Measurements from ENCODE around the gene SUPT3H.

SUPT3H gene

DNA sequence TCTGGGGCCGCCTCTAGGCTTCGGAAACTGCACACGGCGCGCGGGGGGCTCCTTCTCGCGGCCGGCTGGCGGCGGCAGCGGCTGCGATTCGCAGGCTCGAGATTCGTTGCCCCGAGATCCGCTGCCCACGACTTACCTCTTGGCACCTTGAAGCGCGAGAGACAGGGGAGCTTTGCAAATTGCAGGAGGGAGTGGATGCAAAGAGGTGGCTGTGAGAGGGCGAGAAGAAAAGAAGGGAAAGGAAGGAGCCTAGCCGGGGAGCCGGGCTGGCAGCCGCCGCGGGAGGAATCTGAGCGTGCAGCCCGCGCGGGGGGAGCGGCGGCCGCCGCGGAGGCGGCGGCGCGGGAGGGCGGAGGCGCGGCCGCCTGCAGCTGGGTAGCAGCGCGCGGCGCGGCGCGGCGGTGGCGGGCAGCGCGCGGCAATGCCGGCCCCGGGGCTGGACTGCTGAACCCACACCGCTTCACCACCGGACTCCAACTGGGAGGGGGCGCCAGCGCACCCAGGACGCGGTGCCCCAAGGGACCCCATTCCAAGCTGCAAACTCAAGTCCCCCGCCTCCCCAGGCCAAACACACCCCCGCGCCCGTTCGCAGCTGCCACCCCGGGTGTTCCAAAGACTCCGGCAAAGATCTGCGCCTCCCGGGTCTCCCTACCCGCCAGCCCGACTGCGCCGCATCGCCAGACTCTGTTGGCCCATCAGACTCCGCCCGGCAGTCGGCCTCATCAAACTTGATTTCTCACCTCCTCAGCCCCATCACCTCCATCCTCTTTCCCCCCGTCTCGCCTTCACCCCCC, 44.2 kb upstream of the SUPT3H start:
- WGBS (ENCODE audit: insufficient coverage) = under 1% methylated on average over 75 of the region's 83 CpGs
- DNase-seq = peak; percentile 64 to 82 (median 72)
- ChIA-PET POLR2A (interaction anchor here (1.1 to 1.7 kb wide), 4 partner anchors 24 to 75 kb away, joined by 3 to 5 read pairs (median 4); partner anchors contain the start of gene SUPT3H), CTCF (interaction anchor here (0.5 to 2.1 kb wide), 6 partner anchors 17 to 912 kb away, joined by 3 to 9 read pairs (median 3); no protein-coding TSS in a partner anchor)
- no peaks in the 10 kb centered on the region for H3K27me3 ChIP-seq (replicated peaks in 2 of 5; ENCODE audit: control insufficient read depth in 4 of 5, insufficient read depth in 5 of 5, low read length in 4 of 5)
- peaks cover 19 to 64% (median 48%) of the 10 kb centered on the region in 4 experiments for H3K4me1 ChIP-seq (ENCODE audit: control extremely low read depth in 1 of 4, control insufficient read depth in 4 of 4, insufficient read depth in 4 of 4, low read length in 3 of 4)
- H3K4me3 ChIP-seq (ENCODE audit: control insufficient read depth in 1 of 7, extremely low read depth in 1 of 7, insufficient read depth in 4 of 7, low read depth in 2 of 7, low read length in 6 of 7) = peak overlapping the region; percentile 75 to 99 (median 92)
- no peaks in the 10 kb centered on the region for H3K9me3 ChIP-seq (ENCODE audit: control extremely low read depth in 1 of 5, control insufficient read depth in 4 of 5, insufficient read depth in 2 of 5, low read depth in 1 of 5, low read length in 4 of 5)
- H3K27ac ChIP-seq (ENCODE audit: insufficient read depth in 1 of 2, low read depth in 1 of 2, low read length in 2 of 2, poor library complexity in 1 of 2, severe bottlenecking in 2 of 2) = peak overlapping the region; percentile 50 to 64
- H3K36me3 ChIP-seq (ENCODE audit: control insufficient read depth in 4 of 4, insufficient read depth in 4 of 4, low read length in 3 of 4) = no peaks in the 10 kb centered on the region

DNA sequence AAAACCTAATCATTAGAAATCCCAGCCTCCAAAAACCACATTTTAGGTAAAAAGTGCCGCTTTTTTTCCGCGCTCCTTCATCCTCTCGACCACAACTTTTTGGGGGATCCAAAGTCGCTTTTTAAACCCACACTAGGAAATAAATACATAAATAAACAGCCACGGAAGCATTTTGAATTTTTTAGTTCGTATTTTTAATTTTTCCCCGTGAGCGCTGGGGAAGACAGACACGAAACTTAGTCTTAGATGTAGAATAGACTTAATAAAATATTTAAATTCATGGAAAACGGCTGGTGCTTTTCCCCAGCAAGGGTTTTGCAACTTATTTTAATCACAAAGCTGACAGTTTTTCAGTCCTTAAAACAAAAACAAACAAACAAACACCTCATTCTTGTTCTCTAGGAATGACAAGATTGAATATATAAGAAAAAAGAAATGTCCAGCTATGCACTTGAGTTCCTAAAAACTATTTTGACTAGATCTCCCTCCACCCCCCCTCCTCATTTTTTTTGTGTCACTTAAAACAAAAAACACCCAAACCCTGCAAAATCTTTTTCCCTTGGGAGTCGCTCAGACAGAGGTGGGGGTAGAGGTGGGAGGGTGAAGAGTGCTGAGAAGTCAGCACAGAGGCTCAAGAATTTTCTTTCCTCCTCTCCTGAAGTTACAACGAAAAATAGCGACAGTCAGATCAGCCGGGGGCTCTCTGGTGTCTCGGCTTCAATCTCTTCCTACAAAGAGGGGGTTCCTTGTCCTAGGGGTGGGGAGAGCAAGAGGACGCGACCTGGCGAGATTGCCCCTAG, 43.4 kb upstream of the SUPT3H start:
- no peaks in the 10 kb centered on the region for H3K27me3 ChIP-seq (replicated peaks in 2 of 5; ENCODE audit: control insufficient read depth in 4 of 5, insufficient read depth in 5 of 5, low read length in 4 of 5)
- CTCF ChIA-PET = interaction anchor here (0.5 to 3.3 kb wide), 10 partner anchors 18 to 945 kb away, joined by 3 to 11 read pairs (median 4); partner anchors contain the start of gene SUPT3H
- 0% methylated on average over 8 of the region's 19 CpGs for WGBS (ENCODE audit: insufficient coverage)

DNA sequence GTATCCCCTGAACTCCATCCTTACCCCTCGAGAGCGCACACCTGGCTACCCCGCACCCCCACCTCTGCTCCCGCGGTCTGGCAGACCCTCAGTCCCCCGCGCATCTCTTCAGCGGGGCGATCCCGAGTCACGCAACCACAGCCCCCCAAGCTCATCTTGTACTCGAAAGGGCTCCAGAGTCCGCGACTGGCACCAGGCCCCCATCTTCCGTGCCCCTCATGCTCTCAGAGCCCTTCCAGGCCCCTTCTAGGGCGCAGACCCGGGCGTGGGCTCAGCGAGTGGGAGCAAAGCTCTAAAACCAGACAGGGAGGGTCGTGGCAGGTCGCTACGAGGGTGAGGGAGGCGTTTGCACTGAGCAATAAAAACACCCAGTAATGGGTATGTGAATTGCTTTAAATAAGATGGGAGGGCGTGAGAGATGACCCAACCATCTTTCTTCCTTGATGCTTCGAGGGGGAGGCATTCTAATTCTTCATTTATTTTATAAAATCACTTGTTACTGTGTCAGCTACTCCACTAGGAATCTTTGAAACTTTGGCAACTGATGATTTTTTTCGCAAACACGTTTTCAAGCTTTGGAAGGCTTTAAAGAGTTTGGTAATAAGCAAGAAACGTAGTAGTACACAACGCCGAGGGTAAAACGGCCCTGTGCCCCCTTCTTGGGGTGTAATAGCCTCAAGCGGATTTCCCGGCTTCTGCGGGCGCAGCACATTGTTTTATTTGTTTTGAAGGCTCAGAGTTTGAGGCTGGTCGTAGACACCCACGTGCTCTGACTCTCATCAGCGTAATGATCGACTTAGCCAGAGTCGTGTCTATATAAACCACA, 42.6 kb upstream of the SUPT3H start:
- no peaks in the 10 kb centered on the region for H3K9me3 ChIP-seq (ENCODE audit: control extremely low read depth in 1 of 5, control insufficient read depth in 4 of 5, insufficient read depth in 2 of 5, low read depth in 1 of 5, low read length in 4 of 5)
- ChIA-PET CTCF (interaction anchor here (0.7 to 4.7 kb wide), 22 partner anchors 18 to 945 kb away, joined by 3 to 35 read pairs (median 4); partner anchors contain the start of gene SUPT3H), POLR2A (interaction anchor here (0.6 to 1.4 kb wide), 6 partner anchors 19 to 75 kb away, joined by 3 to 4 read pairs (median 3); partner anchors contain the start of gene SUPT3H)
- H3K27ac ChIP-seq (ENCODE audit: insufficient read depth in 1 of 2, low read depth in 1 of 2, low read length in 2 of 2, poor library complexity in 1 of 2, severe bottlenecking in 2 of 2) = no peak overlapping the region
- H3K27me3 ChIP-seq (replicated peaks in 2 of 5; ENCODE audit: control insufficient read depth in 4 of 5, insufficient read depth in 5 of 5, low read length in 4 of 5) = no peaks in the 10 kb centered on the region
- H3K4me3 ChIP-seq (ENCODE audit: control insufficient read depth in 1 of 7, extremely low read depth in 1 of 7, insufficient read depth in 4 of 7, low read depth in 2 of 7, low read length in 6 of 7) = peak overlapping the region; percentile 55 to 99 (median 87)
- peaks cover 11 to 56% (median 44%) of the 10 kb centered on the region in 4 experiments for H3K4me1 ChIP-seq (ENCODE audit: control extremely low read depth in 1 of 4, control insufficient read depth in 4 of 4, insufficient read depth in 4 of 4, low read length in 3 of 4)
- WGBS (ENCODE audit: insufficient coverage) = 0% methylated on average over 16 of the region's 40 CpGs
- H3K36me3 ChIP-seq (ENCODE audit: control insufficient read depth in 4 of 4, insufficient read depth in 4 of 4, low read length in 3 of 4) = no peaks in the 10 kb centered on the region
- DNase-seq = peak in 2 of 3 donors; percentile 76 to 81

More for the DNA sequence above, 43.4 kb upstream of the SUPT3H start:
- H3K4me1 ChIP-seq (ENCODE audit: control extremely low read depth in 1 of 4, control insufficient read depth in 4 of 4, insufficient read depth in 4 of 4, low read length in 3 of 4) = peaks cover 14 to 56% (median 46%) of the 10 kb centered on the region in 4 experiments
- H3K27ac ChIP-seq (ENCODE audit: insufficient read depth in 1 of 2, low read depth in 1 of 2, low read length in 2 of 2, poor library complexity in 1 of 2, severe bottlenecking in 2 of 2) = peak overlapping the region; percentile 50 to 64
- no peaks in the 10 kb centered on the region for H3K9me3 ChIP-seq (ENCODE audit: control extremely low read depth in 1 of 5, control insufficient read depth in 4 of 5, insufficient read depth in 2 of 5, low read depth in 1 of 5, low read length in 4 of 5)
- H3K4me3 ChIP-seq (ENCODE audit: control insufficient read depth in 1 of 7, extremely low read depth in 1 of 7, insufficient read depth in 4 of 7, low read depth in 2 of 7, low read length in 6 of 7) = peak overlapping the region; percentile 75 to 99 (median 92)
- no peaks in the 10 kb centered on the region for H3K36me3 ChIP-seq (ENCODE audit: control insufficient read depth in 4 of 4, insufficient read depth in 4 of 4, low read length in 3 of 4)
- POLR2A ChIA-PET = interaction anchor here (0.6 to 1.7 kb wide), 5 partner anchors 18 to 74 kb away, joined by 3 to 5 read pairs (median 4); partner anchors contain the start of gene SUPT3H
- no peak for DNase-seq

DNA sequence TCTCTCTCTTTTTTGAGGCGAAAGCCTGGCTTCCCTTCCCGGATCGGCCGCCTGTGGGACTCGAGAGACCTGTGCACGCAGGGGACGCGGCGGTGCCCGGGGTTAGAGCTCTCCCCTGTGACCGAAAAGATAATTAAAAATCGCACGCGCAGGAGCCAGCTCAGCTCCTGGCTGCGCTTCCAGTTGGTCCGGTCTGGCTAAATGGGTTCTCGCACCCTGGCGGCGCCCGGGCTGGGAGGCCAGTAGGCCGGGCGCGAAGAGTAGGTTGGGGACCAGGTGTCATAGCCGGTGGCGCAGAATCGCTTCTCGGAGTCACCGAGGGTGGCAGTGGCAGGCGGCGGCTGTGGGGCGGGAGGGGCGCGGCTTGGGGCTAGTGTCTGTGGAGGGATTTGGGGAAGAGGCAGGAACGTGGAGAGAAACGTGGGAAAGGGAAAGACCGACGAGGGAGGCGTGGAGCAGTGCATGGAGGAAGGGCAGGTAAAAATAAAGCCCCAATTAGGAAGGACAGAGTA, 41.9 kb upstream of the SUPT3H start:
- Histone ChIP-seq H3K9me3 (ENCODE audit: control extremely low read depth in 1 of 5, control insufficient read depth in 4 of 5, insufficient read depth in 2 of 5, low read depth in 1 of 5, low read length in 4 of 5) (no peaks in the 10 kb centered on the region), H3K4me3 (ENCODE audit: control insufficient read depth in 1 of 7, extremely low read depth in 1 of 7, insufficient read depth in 4 of 7, low read depth in 2 of 7, low read length in 6 of 7) (peak overlapping the region; percentile 55 to 99 (median 87)), H3K36me3 (ENCODE audit: control insufficient read depth in 4 of 4, insufficient read depth in 4 of 4, low read length in 3 of 4) (no peaks in the 10 kb centered on the region), H3K4me1 (ENCODE audit: control extremely low read depth in 1 of 4, control insufficient read depth in 4 of 4, insufficient read depth in 4 of 4, low read length in 3 of 4) (peaks cover 11 to 53% (median 42%) of the 10 kb centered on the region in 4 experiments), H3K27ac (ENCODE audit: insufficient read depth in 1 of 2, low read depth in 1 of 2, low read length in 2 of 2, poor library complexity in 1 of 2, severe bottlenecking in 2 of 2) (no peak overlapping the region), H3K27me3 (replicated peaks in 2 of 5; ENCODE audit: control insufficient read depth in 4 of 5, insufficient read depth in 5 of 5, low read length in 4 of 5) (no peaks in the 10 kb centered on the region)
- POLR2A ChIA-PET = interaction anchor here (1.0 to 1.4 kb wide), 3 partner anchors 42 to 76 kb away, joined by 3 read pairs; partner anchors contain the start of gene SUPT3H
- peak; percentile 84 to 88 (median 86) for DNase-seq
- under 1% methylated on average over 33 of the region's 38 CpGs for WGBS (ENCODE audit: insufficient coverage)
- CTCF ChIA-PET = interaction anchor here (0.7 to 4.7 kb wide), 17 partner anchors 23 to 944 kb away, joined by 3 to 35 read pairs (median 4); partner anchors contain the start of gene SUPT3H

DNA sequence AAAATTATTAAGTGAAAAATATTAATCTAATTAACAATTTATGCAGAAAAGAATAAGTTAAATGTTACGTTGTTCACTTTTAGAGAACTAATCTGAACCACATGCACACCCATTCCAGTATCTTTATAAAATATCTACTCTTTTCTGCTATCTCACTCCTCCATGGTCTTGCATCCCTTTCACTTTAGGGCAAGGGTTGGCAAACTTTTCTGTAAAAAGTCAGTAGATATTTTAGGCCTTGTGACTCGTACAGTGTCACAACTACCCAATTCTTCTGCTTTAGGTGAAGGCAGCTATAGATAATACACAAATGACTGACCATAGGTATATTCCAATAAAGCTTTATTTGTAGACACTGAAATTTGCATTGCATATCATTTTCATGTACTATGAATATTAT, 39.7 kb upstream of the SUPT3H start:
- 20% methylated on average over 1 of the region's 2 CpGs for whole genome bisulfite sequencing (ENCODE audit: insufficient coverage)

DNA sequence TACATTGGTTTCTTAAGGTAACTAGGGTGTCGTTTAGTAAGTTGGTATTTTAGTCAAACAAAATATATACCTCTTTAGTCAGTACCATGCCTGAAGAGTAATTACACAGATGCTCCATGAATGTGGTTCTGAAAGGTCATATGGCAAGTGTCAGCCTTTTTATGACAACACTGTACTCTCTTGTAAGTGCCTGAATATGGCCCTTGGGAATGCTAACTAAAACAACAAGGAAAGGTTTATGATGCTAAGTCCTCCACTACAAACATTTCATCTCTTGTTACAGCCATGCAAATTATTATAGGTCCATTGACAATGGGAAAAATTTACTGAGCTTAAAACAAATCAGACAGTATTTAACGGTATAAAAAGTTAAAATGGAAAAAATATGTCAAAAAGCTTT, 39.0 kb upstream of the SUPT3H start:
- Histone ChIP-seq H3K9me3 (ENCODE audit: control extremely low read depth in 1 of 5, control insufficient read depth in 4 of 5, insufficient read depth in 2 of 5, low read depth in 1 of 5, low read length in 4 of 5) (no peaks in the 10 kb centered on the region), H3K36me3 (ENCODE audit: control insufficient read depth in 4 of 4, insufficient read depth in 4 of 4, low read length in 3 of 4) (no peaks in the 10 kb centered on the region), H3K4me1 (ENCODE audit: control extremely low read depth in 1 of 4, control insufficient read depth in 4 of 4, insufficient read depth in 4 of 4, low read length in 3 of 4) (peaks cover 11 to 45% (median 33%) of the 10 kb centered on the region in 4 experiments), H3K27me3 (replicated peaks in 2 of 5; ENCODE audit: control insufficient read depth in 4 of 5, insufficient read depth in 5 of 5, low read length in 4 of 5) (no peaks in the 10 kb centered on the region), H3K27ac (ENCODE audit: insufficient read depth in 1 of 2, low read depth in 1 of 2, low read length in 2 of 2, poor library complexity in 1 of 2, severe bottlenecking in 2 of 2) (no peak overlapping the region), H3K4me3 (ENCODE audit: control insufficient read depth in 1 of 7, extremely low read depth in 1 of 7, insufficient read depth in 4 of 7, low read depth in 2 of 7, low read length in 6 of 7) (no peak overlapping the region)
- DNase-seq = no peak
- CTCF ChIA-PET = interaction anchor here (1.3 to 4.7 kb wide), 4 partner anchors 297 to 941 kb away, joined by 3 to 35 read pairs (median 4); no protein-coding TSS in a partner anchor
- POLR2A ChIA-PET = interaction anchor here (0.6 kb wide), 1 partner anchor 243 kb away, joined by 3 read pairs; no protein-coding TSS in a partner anchor
- WGBS (ENCODE audit: insufficient coverage) = 100% methylated on average over 1 of the region's 2 CpGs

More for the DNA sequence above, 39.7 kb upstream of the SUPT3H start:
- Histone ChIP-seq H3K27me3 (replicated peaks in 2 of 5; ENCODE audit: control insufficient read depth in 4 of 5, insufficient read depth in 5 of 5, low read length in 4 of 5) (no peaks in the 10 kb centered on the region), H3K9me3 (ENCODE audit: control extremely low read depth in 1 of 5, control insufficient read depth in 4 of 5, insufficient read depth in 2 of 5, low read depth in 1 of 5, low read length in 4 of 5) (no peaks in the 10 kb centered on the region), H3K27ac (ENCODE audit: insufficient read depth in 1 of 2, low read depth in 1 of 2, low read length in 2 of 2, poor library complexity in 1 of 2, severe bottlenecking in 2 of 2) (no peak overlapping the region), H3K4me3 (ENCODE audit: control insufficient read depth in 1 of 7, extremely low read depth in 1 of 7, insufficient read depth in 4 of 7, low read depth in 2 of 7, low read length in 6 of 7) (no peak overlapping the region), H3K4me1 (ENCODE audit: control extremely low read depth in 1 of 4, control insufficient read depth in 4 of 4, insufficient read depth in 4 of 4, low read length in 3 of 4) (peaks cover 11 to 45% (median 34%) of the 10 kb centered on the region in 4 experiments), H3K36me3 (ENCODE audit: control insufficient read depth in 4 of 4, insufficient read depth in 4 of 4, low read length in 3 of 4) (no peaks in the 10 kb centered on the region)
- CTCF ChIA-PET = interaction anchor here (1.3 to 4.7 kb wide), 4 partner anchors 296 to 942 kb away, joined by 3 to 35 read pairs (median 4); no protein-coding TSS in a partner anchor
- peak in 2 of 3 donors; percentile 68 to 76 for DNase-seq
- POLR2A ChIA-PET = interaction anchor here (1.0 kb wide), 1 partner anchor 39 kb away, joined by 3 read pairs; no protein-coding TSS in a partner anchor

All from common myeloid progenitor, CD34-positive (primary cell).